AG09309 (cell line): ENCODE measurements around the gene KAT14.

ENCODE experiments used
- DNase-seq: peaks from one replicate; pipeline ENCODE4 v3.0.0-alpha.2; 2010; ENCODE audit warnings: low read depth
- H3K4me3 ChIP-seq: 2 replicates; pipeline ENCODE4 v1.5.1; 2011; ENCODE audit warnings: mild to moderate bottlenecking, low read depth, low read length, moderate library complexity; ENCODE audit not compliant: control insufficient read depth
- TF ChIP-seq, protein P1 (sequence below): IDR thresholded peaks from 2 replicates; pipeline ENCODE4 v1.5.1; 2011; ENCODE audit warnings: mild to moderate bottlenecking, low read depth, low read length, inconsistent platforms; ENCODE audit not compliant: insufficient read depth, control insufficient read depth; ENCODE audit errors: missing control alignments

KAT14 gene

GRCh38 chr20:18164356-18164755 lies 26.7 kb downstream of the KAT14 start:
- no peak overlapping the region for H3K4me3 ChIP-seq
- TF ChIP-seq, protein P1, sequence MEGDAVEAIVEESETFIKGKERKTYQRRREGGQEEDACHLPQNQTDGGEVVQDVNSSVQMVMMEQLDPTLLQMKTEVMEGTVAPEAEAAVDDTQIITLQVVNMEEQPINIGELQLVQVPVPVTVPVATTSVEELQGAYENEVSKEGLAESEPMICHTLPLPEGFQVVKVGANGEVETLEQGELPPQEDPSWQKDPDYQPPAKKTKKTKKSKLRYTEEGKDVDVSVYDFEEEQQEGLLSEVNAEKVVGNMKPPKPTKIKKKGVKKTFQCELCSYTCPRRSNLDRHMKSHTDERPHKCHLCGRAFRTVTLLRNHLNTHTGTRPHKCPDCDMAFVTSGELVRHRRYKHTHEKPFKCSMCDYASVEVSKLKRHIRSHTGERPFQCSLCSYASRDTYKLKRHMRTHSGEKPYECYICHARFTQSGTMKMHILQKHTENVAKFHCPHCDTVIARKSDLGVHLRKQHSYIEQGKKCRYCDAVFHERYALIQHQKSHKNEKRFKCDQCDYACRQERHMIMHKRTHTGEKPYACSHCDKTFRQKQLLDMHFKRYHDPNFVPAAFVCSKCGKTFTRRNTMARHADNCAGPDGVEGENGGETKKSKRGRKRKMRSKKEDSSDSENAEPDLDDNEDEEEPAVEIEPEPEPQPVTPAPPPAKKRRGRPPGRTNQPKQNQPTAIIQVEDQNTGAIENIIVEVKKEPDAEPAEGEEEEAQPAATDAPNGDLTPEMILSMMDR, result no peak
- DNase-seq, result peak; percentile 10

DNA sequence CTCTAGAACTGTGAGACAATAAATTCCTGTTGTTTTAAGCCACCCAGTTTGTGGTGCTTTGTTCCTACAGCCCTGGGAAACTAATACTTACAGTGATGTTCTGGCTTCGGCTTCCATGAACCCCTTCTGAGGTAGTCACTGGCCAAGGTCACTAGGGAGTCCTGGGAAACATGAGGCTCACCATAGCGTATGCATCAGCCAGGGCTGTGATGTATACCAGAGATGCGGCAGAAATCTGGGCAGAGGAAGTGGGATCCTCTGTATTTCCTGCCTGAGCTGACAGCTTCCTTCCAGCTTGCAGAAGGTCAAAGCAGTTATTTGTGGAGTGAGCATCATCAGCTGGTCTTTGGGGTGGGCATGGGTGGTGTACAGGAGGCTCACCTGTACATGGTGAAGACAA lies 27.9 kb downstream of the KAT14 start:
- no peak for DNase-seq
- no peak overlapping the region for H3K4me3 ChIP-seq
- TF ChIP-seq, protein P1, result no peak

GRCh38 chr20:18166241-18166881 lies 28.7 kb downstream of the KAT14 start:
- no peak for DNase-seq
- no peak overlapping the region for H3K4me3 ChIP-seq
- TF ChIP-seq, protein P1, result no peak

- TF ChIP-seq, protein P1, result no peak
- H3K4me3 ChIP-seq, result no peak overlapping the region
- no peak for DNase-seq
Observed at GRCh38 chr20:18166950-18167349, 29.3 kb downstream of the KAT14 start.

DNA sequence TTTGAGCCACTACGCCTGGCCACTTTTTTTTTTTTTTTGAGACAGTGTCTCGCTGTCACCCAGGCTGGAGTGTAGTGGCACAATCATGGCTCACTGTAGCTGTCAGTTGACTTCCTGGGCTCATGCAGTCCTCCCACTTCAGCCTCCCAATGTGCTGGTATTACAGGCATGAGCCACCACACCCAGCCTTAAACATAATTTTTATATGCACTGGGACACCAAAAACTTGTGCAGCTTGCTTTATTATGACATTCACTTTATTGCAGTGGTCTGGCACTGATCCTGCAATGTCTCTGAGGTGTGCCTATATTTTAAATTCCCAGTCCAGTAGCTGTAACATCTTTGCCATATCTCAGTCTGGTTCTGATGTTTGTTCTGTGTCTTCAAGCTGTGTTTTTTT lies 34.7 kb downstream of the KAT14 start:
- no peak for DNase-seq
- TF ChIP-seq, protein P1, result no peak
- no peak overlapping the region for H3K4me3 ChIP-seq

DNA sequence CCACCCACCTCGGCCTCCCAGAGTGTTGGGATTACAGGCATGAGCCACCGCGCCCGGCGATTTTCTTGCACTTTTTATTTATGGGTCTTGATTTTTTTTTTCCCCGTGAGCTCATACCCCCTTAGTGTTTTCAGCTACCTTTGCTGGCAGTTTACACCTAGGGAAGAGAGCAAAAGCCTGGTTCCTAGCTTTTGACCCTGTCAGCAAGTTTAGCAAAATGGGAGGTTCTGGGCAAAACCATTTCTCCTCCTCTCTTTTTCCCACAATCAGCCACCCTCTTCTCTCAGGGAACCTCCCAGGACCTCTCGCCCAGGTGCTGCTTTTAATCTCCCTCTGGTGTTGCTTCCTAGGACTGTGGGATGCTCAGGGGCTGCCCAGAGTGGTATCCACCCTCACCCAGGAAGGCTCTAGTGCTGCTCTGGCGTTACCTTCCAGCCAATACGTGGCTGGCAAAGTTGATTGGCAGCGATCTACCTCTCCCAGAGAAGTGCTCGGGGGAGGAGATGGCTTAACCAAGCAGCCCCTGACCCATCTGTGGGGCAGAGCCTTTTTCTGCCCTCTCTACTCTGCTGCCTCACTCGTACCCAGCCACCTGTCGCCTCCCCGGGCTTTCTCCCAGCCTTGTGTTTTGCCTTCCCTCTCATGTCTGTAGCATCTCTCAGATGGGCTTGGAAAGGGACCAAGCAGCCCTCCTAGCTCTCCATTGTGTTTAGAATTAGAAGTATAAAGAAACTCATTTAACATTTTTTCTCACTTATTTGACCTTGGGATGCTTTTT lies 37.4 kb downstream of the KAT14 start:
- DNase-seq, result no peak
- H3K4me3 ChIP-seq, result no peak overlapping the region
- TF ChIP-seq, protein P1, result no peak
